Suprapubic skin (tissue), 4 donors: ENCODE results near the gene STX1A.

ENCODE experiments used
- POLR2A ChIP-seq, 2 donors: fragments of 450-650 bp; IDR thresholded peaks; one replicate each; pipeline ENCODE4 v1.6.1; 2017; ENCODE audit warnings: antibody characterized with exemption in 2 of 2, mild to moderate bottlenecking in 2 of 2, moderate library complexity in 2 of 2
- POLR2AphosphoS5 ChIP-seq, 3 donors: sonication (generic); formaldehyde crosslinking; IDR thresholded peaks; one replicate each; pipeline ENCODE4 v1.6.1; 2017; ENCODE audit warnings: antibody characterized with exemption in 3 of 3
- TF ChIP-seq, protein P1 (sequence below), 2 donors: fragments of 200-600 bp in 1 of 2; fragments of 450-650 bp in 1 of 2; sonication (generic) in 1 of 2; IDR thresholded peaks; one replicate each; pipeline ENCODE4 v1.5.1; 2016 to 2019; ENCODE audit warnings: antibody characterized with exemption in 2 of 2, mild to moderate bottlenecking in 1 of 2, moderate library complexity in 1 of 2

GRCh38 chr7:73721377-73721817 is 1.9 kb upstream of the STX1A start:
- TF ChIP-seq, protein P1, sequence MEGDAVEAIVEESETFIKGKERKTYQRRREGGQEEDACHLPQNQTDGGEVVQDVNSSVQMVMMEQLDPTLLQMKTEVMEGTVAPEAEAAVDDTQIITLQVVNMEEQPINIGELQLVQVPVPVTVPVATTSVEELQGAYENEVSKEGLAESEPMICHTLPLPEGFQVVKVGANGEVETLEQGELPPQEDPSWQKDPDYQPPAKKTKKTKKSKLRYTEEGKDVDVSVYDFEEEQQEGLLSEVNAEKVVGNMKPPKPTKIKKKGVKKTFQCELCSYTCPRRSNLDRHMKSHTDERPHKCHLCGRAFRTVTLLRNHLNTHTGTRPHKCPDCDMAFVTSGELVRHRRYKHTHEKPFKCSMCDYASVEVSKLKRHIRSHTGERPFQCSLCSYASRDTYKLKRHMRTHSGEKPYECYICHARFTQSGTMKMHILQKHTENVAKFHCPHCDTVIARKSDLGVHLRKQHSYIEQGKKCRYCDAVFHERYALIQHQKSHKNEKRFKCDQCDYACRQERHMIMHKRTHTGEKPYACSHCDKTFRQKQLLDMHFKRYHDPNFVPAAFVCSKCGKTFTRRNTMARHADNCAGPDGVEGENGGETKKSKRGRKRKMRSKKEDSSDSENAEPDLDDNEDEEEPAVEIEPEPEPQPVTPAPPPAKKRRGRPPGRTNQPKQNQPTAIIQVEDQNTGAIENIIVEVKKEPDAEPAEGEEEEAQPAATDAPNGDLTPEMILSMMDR (IDR thresholded peaks at IDR 0.05), result no peak
- no peak for TF ChIP-seq POLR2AphosphoS5 (IDR thresholded peaks at IDR 0.05)
- TF ChIP-seq POLR2A (IDR thresholded peaks at IDR 0.05), result no peak
